GM19463 (cell line): Measurements from ENCODE around the gene C1QTNF9.
"Not testable (repeated sequence)": the region's sequence is repeated elsewhere in the genome, so short reads cannot be mapped to it uniquely, and the experiment has no call there.

Experiments used
- ATAC-seq: cut with Tn5 transposase; IDR thresholded peaks from one replicate; pipeline ENCODE4 v1.9.1; 2021; ENCODE audit warnings: mild to moderate bottlenecking, moderate library complexity; ENCODE audit not compliant: unreplicated experiment

The C1QTNF9 gene, protein sequence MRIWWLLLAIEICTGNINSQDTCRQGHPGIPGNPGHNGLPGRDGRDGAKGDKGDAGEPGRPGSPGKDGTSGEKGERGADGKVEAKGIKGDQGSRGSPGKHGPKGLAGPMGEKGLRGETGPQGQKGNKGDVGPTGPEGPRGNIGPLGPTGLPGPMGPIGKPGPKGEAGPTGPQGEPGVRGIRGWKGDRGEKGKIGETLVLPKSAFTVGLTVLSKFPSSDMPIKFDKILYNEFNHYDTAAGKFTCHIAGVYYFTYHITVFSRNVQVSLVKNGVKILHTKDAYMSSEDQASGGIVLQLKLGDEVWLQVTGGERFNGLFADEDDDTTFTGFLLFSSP

DNA sequence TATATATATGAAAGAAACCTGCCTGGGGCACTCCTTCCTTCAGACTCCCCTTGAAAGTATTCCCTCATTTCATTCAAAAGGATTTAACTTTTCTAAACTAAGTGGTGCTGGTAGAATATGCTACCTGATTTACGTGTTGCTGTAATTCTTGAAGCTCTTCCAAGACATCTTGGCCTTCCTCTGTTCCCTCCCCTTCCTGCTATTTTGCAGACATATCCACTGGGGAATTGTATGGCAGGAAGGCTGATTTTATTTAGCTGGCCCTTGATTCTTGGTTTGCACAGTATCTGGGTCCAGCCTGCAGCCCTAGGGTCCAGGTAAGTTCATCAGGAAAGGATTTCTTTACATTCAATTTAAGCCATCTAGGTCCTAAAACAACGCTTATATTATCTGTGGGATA is at the start of gene C1QTNF9:
TSS of gene C1QTNF9 (plus strand) at position 281 of the 400 bp plus-strand sequence. CDS start 6,424 bp downstream, outside the sequence.
- not testable (repeated sequence) for ATAC-seq

DNA sequence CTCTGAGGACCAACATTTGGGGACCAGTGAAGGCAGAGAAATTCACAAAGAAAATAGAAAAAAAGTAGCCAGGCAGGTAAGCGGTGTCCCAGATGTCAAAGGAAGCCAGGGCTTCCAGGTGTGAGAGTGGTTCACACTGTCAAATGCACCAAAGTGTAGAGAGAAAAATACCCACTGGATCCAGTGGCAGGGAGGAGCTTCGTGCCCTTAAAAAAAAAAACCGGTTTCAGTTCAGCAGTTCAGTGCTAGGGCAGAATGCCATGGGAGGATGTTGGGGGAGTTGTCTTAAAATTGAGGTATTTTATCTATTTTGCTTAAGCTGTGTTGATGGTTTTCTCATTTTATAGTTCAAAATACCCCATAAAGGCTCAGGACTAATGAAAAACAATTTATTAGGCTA is 47.8 kb upstream of the C1QTNF9 start:
- no peak for ATAC-seq

DNA sequence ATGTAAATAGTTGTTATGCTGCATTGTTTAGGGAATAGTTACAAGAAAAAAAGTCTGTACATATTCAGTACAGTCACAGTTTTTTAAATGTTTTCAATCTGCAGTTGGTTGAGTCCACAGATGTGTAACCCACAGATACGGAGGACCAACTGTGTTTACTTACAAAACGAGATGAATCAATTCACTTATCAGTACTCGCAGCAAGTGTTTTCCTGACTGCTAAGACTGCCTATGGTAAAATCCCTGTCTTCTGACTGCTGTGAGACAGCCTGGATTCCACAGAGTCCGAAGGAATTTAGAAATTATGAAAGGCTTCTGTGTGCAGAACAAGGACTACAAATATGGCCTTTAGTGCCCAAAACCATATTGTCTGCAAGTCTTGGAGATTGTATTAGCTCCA is 45.7 kb upstream of the C1QTNF9 start:
- ATAC-seq: no peak

DNA sequence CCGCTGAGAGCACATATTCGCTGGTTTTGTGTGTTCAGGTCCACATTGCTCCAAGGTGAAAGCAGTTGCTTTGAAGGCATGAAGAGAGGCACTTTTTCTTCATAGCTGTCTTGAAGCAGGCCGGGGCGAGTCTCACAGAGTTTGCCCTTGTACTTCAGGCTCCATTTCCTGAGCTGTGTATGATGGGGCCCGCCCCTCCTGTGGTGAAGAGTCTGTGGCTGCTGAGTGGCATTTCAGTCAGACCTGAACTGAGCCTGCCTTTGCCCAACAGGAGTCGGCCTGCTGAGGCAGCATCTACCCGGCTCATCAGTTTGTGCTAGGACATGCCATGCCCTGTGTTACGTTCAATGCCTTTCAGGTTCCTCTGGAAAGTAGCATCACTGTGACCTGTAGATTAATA is 44.4 kb upstream of the C1QTNF9 start:
- ATAC-seq: peak; percentile 86

DNA sequence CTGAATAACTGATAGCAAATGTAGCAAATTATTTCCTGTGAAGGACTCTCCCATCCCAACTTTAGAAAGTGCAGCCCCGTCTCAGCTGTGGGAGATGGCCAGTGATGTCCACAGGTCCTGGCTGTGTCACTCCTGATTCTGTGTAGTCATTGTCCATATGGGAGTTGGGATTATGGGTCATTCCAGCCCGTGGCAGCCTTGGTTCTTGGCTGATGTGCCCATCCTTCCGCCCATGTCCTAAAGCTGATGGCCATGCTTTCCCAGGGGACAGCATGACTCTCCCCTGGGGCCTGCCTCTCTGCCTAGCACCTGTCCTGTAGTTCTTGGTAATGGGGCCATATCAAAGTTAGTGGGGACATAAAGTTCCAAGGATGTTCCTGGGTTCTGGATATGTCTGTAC is 43.9 kb upstream of the C1QTNF9 start:
- ATAC-seq: no peak

DNA sequence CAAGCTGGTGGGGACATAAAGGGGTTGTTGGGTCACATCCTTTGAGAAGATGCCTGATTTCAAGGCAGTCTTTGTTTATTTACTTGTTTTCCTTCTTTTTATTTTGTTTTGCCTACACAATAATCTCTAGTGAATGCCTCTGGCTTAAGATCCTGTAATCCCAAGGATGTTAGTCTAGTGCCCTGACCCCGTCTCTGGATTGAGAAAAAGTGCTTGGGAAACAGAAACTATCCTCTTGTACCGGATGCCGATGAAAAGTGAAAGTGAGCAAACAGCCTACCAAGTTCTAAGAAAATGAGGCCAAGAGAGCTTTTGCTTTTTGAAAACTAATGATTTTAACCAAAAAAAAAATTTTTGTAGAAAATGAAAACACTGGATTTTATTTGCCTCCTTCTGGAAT is 42.1 kb upstream of the C1QTNF9 start:
- ATAC-seq: no peak

DNA sequence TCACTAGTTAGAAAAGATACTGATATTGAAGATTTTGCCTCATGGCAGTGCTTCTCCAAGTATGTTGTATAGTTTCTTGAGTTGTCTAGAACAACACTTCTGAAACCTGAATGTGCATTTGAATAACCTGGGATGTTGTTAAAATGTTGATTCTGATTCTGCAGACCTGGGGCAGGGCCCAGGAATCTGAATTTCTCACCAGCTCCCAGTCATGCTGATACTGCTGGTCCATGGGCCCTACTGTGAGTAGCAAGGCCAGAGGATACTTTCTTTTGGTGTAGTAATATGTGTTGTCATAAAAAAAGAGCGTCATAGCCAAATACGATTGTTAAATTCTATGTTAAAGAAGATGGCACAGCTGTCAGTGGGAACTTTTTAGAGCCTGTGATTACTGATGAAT is 41.6 kb upstream of the C1QTNF9 start:
- no peak for ATAC-seq

DNA sequence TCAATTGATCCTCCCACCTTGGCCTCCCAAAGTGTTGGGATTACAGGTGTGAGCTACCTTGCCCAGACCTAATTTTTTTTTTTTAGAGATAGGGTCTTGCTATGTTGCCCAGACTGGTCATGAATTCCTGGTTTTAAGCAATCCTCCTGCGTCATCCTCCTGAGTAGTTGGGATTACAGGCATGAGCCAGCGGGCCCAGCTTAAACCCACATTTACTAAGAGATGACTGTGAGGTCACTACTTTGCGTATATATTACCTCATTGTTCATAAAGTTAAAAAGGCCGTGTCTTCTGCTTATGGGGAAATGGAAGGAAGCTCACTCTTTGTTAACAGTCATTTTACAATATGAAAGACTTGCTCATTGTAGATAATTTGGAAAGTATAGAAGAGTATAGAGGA is 39.6 kb upstream of the C1QTNF9 start:
- no peak for ATAC-seq

DNA sequence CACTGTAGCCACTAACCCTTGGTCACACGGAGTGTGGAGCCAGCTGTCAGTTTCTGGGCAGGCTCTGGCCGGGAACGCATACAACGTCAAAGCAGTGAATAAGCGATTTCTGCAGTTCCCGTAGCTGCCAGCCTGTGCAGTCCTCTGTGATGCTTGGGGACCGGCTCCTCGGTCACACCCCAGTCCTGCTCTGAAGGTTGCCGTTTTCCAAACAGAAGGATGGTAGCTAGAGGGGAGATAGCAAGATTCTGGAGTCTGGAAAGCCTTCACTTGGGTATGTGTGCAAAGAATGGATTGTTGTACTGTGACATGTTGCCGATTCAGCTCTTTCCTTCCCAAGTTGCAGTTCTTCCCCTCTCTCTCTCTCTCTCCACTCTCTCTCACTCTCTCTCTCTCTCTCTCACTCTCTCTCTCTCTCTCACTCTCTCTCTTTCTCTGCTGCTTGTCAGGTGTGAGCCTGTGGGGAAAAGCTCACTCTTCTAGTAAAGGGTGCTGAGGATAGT is 38.7 kb upstream of the C1QTNF9 start:
- ATAC-seq: peak; percentile 45

DNA sequence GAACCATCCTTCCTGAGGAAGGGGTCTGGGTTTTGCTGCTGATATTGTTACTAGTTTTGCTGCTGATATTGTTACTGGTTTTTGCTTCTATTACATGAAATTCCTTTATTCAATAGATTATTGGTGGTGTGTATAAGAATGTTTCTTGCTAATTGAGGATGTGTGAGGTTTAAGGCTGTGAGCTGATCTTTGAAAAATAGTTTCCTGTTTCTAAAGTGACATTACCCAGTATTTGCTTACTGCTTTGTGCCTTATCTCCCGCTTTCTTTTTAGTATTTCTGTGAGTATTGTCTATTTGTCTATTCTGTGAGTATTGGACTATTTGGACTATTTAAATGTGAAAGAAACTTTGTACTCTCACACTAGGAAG is 38.2 kb upstream of the C1QTNF9 start:
- ATAC-seq: no peak

DNA sequence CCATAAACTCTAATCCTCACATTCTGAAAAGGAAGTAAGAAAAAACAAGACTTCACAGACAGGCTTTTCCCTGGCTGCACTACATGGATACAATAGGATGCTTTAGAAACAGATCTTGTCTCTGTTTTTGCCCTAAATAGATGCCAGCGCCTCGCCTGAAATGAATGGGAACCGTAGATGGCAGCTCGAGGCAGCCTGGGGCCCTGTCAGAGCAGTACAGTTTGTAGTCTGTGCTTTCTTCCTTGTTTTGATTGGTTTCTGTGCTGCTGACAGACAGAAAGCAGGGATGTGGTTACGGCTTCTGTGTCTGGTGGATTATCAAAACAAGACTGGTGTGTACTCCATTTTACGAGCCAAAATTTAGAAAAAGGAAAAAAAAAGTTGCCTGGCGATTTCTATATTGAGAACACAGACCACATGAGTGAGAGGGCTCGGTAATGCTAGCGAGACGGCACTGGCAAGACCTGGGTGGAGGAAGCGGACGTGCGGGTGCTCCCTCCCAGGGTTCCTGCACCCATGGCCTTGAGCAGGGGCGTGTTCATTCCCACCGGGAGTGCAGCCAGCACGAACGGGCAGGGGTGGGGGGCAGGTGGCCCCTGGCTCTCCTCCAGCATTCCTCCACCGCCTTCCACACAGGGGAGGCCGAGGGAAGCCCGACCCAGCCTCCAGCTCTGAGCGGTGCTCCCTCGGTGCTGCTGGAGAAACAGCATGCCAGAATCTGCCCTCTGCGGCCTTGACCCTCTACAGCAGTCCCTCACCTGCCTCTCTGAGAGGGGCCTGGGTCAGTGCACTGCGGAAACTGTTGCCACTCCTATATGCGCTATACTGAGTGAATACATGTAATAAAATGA is 37.6 kb upstream of the C1QTNF9 start:
- peak; percentile 32 for ATAC-seq

DNA sequence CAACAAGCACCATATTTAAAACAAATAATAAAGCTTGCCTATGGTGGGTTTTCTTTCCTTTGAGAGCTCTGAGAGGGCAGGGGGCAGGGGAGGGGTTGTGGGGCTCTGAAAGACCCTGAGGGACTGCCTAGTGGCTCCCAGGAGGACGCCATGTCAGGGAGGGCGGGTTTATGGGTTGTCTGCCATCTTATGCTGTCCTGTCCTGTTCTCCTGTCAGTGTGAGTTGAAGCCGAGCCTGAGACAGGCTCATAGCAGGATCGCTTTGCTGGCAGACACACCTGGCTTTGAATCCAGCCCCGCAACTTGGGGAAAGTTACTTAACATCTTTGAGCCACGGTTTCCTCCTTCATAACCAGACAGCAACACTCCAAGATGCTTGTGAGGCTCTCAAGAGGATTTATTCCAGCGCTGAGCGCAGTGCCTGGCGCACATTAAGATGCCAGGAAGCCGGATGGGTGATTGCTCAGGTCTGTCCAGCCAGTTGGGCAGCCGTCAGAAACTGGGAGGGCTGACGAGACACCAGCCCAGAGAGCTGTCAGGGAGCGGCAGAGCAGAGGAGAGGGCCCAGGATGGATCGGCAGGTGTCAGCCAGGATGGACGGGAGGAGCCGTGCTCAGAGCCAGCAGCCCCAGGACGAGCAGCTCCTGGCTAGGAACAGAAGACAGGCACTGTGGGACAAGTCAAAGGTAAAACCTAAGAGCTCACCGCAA is 36.8 kb upstream of the C1QTNF9 start:
- ATAC-seq: no peak

DNA sequence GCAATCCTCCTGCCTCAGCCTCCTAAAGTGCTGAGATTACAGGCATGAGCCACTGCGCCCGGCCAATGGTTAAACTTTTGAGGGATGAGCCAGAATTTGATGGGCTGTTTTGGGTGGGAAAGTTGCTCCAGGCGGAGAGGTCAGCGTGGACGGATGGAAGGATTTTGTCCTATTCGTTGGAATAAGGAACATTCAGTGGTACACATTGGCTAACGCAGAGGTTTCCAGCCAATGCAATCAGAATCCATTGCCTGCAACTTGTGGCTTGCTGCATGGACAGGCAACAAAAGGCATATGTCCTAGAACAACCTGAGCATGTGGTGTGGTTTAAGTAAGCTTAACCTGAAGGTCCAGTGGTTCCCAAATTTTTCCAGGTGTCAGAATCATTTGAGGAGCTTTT is 35.5 kb upstream of the C1QTNF9 start:
- no peak for ATAC-seq

DNA sequence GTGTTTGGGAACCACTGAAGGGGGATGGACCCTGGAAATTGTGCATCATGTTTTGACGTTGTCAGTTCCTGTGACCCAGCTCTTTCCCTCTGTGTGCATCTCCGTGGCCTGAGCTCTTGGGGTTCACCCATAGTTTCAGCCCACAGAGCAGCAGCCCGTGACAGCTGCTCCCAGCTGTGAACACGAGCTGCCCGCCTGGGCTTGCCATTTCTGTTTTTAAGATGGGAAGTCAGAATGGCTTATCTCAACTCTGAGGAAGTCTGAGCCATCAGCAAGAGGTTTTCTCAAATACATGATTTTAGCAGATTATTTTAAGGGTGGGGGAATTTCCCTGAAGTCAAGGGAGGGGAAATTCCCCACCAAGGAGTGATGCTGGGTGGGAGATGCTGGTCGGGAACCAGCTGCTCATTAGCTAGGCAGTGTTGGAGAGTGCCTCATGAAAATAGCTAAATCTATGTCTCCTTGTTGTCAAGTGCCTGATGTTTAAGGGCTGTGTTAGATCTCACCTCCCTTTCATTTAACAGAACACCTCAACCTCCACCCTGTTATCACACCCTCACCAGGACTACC is 34.8 kb upstream of the C1QTNF9 start:
- peak; percentile 65 for ATAC-seq

DNA sequence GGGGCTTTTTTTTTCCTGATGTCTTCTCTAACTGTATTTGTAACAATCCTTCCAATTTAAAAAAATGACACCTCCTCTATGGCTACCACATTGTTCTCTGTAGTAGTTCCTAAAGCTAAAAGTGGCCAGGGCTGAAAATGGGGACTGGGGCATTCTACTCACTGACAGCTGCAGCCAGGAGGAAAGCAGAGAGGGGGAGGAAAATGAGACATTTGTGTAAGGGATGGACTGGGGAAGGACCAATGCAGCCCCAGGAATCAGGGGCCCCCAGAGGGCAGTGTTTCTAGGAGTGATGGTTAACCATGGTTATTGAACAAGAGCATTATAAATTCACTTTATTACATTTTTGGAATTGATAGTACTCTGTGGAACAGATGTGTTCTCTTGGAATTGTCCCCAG is 34.3 kb upstream of the C1QTNF9 start:
- ATAC-seq: no peak

DNA sequence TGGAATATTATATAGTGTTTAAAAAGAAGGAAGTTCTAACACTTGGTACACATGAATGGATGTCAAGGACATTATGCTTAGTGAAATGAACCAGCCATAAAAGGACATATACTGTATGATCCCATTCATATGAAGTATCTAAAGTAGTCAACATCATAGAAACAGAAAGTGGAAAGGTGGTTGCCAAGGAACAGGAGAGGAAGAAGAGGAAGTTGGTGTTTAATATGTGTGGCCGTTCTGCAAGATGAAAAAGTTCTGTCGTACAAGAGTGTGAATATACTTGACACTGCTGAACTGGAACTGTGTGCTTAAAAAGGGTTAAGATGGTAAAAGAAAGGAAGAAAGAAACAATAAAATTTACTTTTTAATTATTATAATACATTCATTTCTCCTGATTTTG is 33.1 kb upstream of the C1QTNF9 start:
- ATAC-seq: no peak

DNA sequence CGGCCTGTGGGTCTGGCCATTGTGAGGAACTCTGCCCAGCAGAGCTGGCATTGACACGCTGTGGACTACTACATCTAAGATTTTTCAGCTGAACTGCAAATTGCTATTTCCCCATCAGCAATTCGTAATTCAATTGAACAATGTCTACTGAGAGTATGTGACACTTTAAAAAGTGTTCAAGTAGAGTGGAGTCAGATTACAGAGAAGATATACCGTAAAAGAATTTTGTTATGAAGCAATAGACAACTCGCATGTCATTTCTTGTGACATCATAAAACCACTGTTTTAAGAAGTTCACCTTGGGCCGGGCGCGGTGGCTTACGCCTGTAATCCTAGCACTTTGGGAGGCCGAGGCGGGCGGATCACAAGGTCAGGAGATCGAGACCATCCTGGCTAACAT is 32.5 kb upstream of the C1QTNF9 start:
- no peak for ATAC-seq

DNA sequence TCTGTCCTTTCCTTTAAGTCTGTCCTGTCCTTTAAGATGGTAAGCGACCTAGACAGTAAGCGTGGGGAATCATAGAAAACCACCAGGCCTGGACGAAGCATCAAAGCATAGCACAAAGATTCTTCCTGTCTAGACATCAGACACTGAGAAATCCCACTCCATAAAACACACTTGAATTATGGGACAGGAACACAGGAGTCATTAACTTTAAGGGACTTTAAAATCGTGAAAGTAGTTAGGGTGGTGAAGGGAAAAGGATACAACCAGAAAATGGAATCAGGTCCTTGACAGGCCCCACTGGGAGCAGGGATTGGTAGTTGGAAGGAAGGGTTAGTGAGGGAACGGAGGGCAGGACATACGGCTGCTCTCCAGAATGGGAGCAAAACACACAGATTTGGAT is 31.6 kb upstream of the C1QTNF9 start:
- ATAC-seq: no peak

DNA sequence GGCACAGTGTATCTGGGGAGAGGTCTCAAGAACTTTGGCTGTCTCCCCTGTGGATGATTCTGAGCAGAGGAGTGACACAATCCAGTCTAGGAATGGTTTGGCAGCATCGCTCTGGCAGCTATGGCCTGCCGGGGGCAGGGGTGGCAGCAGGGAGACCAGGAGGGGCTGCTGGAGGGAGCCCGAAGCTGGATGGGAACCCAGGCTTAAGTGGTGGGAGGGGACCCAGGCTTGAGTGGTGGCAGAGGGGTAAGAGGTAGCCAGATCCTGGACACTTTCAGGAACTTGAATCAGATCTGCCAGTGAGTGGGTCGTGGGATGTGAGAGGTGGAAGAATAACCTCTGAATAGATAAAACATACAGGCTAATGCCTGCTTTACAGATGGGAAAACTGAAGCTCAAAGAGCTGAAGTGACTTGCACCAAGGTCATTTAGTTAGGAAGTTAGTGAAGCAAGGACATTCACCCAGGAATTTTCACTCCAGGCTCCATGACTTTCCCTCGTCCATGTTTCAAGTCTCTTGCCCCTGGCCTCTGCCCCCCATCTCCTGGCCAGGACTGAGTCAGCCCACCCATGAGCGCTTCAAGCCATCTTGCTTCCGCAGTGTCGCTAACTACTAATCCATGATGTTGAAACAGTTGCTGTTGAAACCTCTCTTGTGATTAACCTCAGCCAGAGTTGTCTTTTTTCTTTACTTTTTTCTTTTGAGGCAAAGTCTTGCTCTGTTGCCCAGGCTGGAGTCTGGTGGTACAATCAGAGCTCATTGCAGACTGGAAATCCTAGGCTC is 29.9 kb upstream of the C1QTNF9 start:
- ATAC-seq: no peak

DNA sequence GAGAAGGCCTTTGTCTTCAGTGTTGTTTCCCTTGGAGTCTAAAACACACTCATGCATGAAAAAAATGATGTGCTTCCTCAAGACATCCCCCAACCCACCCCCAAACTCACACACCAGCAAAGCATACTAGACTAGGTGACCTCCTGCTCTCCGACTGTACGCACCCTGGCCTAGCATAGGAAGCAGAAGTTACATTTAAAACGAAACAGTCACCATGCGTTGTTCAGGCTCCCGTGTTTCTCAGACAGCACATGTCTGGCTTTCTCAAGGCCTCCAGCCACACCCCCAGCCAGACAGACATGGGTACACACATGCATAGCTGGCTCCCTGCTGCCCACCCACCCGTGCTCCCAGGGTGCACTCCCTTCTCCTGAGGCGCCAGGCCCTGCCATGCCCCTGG is 28.7 kb upstream of the C1QTNF9 start:
- ATAC-seq: peak; percentile 43
